GM19324 (cell line): ENCODE measurements around the gene RBBP8.
"Not testable (repeated sequence)": the region's sequence is repeated elsewhere in the genome, so short reads cannot be mapped to it uniquely, and the experiment has no call there.

ENCODE experiments used
- ATAC-seq: cut with Tn5 transposase; IDR thresholded peaks from one replicate; pipeline ENCODE4 v1.9.1; 2021; ENCODE audit warnings: mild to moderate bottlenecking, moderate library complexity; ENCODE audit not compliant: unreplicated experiment, low FRiP score

Gene RBBP8

DNA sequence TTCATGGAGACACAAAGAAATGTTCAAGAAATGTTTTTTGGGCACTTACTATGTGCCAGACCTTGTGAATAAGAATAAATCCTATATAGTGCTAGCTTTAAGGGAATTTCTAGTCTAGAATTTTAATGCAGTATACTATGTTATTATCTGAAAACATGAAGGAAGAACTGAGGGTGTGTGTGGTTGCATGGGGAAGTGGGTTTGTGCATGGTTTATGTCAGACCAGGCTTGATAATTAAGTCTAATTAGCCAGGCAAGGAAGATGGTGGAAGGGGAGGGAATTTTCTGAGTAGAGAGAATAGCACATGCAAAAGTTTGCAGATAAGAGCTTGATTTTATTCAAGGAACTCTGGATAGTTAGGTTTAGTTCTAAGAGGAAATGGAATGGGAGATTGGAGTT, 6.5 kb downstream of the RBBP8 start:
- no peak for ATAC-seq

GRCh38 chr18:22943847-22944246, 10.7 kb downstream of the RBBP8 start:
- no peak for ATAC-seq

DNA sequence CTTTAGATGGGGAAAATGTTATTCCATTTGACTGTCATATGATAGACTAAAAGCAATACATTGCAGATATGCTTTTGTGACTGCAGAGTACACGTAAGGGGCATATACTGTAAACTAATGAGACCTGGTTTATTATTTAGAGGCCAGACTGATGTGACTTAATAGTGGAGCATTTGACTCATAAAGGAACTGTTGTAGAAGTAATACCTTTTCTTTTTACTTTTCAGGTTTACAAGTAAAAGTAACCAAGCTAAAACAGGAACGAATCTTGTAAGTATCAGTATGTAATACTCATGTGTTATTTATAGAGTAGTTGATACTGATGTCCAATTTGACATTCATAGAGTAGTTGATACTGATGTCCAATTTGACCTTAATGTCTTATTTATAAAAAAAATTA, 13.1 kb downstream of the RBBP8 start:
- no peak for ATAC-seq

DNA sequence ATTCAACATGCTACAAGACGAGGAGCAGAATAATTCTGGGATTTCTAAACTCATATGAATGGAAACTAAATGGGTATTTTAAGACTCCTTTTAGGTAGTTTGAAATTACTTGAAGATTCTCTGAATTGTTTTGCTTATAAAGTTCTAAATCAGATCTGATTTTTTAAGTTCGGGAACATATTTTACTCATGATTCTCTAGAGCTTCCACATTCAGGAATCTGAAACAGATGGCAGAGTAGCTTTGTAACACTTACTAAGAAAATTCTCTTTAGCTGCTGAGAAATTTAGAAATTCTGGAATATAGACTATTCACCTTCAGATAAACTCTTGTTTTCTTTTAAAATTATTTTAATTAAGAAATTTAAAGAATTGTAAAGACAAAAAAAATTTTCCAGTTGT, 13.7 kb downstream of the RBBP8 start:
- no peak for ATAC-seq

DNA sequence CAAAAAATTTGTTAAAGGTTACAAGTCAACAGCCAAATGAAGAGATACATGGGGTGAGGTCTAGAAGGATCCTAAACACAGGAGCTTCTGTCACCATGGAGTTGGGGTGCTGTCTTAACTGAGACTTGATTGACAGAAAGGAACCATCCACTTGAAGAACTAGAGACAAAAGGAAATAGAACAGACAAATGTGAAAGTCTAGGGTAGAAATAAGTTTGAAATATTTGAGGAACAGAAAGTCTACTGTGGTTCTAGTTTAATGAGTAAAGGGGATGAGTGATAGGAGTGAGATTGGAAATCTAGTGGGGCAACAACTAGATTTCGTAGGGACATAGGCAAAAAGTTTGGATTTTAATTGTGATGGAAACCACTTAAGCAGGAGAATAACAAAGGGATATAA, 18.7 kb downstream of the RBBP8 start:
- ATAC-seq: no peak

DNA sequence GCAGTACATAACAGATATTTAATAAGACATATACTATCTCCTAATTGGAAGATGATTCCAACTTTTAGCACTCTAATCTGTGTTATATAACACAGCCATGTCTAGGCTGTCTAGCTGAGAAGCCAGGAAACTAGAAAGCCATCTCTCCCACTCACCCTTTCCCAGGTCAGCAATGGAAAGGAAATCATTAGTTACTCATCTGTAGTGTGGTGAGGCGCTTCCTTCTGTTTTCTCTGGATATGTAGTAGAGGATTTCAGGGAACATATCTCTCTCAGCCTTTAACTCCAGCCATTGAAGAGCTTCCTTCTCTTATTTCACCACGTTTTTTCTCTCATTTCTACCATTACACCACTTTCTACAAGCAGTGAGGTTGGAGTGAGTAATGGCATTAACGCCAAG, 19.4 kb downstream of the RBBP8 start:
- no peak for ATAC-seq

DNA sequence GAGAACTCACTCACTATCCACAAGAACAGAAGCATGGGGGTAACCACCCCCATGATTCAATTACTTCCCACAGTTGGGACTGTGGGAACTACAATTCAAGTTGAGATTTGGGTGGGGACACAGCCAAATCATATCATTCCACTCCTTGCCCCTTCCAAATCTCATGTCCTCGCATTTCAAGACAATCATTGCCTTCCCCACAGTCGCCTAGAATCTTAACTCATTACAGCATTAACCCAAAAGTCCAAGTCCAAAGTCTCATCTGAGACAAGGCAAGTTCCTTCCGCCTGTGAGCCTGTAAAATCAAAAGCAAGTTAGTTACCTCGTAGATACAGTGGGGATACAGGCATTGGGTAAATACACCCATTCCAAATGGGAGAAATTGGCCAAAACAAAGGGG, 20.9 kb downstream of the RBBP8 start:
- ATAC-seq: not testable (repeated sequence)

DNA sequence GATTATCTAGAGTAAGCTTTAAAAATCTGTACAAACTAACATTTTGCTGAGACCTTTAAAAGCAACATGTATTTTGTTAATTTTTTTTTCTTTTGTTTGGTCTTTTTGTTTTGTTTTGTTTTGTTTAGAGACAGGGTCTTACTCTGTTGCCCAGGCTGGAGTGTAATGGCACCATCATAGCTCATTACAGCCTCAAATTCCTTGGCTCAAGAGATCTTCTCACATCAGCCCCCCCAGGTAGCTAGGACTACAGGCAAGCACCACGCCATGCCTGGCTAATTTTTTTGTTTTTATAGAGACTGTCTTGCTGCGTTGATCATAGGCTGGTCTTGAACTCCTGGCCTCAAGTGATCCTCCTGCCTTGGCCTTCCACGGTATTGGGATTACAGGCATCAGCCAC, 23.1 kb downstream of the RBBP8 start:
- no peak for ATAC-seq

DNA sequence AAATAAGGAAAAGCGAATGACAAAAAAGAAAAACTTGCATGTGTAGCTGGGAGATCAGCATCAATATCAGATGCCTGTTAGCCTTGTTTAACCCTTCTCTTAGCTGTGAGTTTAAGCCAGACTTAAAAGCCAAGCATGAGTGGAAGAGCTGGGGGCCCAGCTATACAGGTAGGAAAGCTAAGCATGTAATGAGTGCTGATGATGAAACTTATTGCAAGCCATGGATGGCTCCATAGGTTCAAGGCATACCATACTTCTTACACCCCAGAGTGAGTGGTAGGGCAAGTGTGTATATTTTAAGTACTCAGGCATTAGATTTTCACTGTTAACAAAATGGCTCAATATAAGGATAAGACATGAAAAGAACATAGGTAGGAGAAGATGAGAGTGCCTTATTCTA, 28.0 kb downstream of the RBBP8 start:
- no peak for ATAC-seq

GRCh38 chr18:22962004-22962403, 28.9 kb downstream of the RBBP8 start:
- ATAC-seq: no peak

DNA sequence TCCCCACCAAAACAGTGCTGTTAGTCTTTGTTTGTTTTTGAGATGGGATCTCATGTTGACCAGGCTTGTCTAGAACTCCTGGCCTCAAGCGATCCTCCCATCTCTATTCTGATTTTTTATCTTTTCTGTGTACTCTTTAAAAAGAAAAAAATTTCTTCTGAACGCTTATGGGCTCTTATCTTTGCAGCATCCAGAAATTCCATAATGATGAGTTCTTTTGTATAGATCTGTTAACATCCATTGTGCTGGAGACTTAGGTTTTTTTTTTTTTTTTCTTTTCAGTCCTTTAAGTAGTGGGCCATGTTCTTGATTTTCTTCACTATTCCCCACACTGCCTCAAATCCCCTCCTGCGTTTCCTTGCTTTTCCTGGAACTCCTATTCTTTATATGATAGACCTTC, 31.0 kb downstream of the RBBP8 start:
- ATAC-seq: no peak

- no peak for ATAC-seq
These were observed 31.6 kb downstream of the RBBP8 start for GRCh38 chr18:22964722-22965121.

DNA sequence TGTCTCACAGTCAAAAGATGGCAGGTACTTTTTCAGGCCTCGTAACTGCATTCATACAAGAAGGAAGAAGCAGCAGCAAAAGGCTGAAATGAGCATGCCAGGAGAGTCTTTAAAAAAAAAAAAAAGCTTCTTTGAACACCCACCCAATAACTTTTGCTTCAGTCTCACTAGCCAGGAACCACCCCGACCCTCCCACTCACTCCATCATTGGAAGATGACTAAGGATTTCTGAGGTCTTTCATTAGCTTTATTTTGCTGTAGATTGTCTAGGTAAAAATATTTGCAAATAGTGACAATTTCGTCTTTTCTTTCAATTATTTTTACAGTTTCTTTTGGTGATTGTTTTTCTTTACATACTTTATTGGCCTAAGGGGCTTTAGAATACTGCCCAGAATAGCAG, 37.9 kb downstream of the RBBP8 start:
- no peak for ATAC-seq

DNA sequence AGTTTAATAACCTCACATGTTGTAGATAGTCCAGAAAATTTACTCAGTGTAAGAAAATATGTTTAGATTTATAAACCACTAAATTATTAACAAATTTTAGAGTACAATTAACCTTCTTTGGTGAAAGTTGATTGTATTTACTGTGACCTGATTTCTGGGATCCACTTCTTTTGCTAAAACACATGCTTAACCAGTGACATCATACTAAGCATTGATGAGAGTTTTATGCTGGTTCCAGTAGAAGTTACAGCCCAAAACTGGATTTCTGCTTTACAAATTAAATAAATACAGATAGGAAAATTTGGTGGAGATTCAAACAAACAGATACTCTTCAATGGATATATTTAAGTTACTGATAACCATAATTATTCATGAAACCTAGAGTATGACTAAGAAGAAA, 40.9 kb downstream of the RBBP8 start:
- no peak for ATAC-seq

DNA sequence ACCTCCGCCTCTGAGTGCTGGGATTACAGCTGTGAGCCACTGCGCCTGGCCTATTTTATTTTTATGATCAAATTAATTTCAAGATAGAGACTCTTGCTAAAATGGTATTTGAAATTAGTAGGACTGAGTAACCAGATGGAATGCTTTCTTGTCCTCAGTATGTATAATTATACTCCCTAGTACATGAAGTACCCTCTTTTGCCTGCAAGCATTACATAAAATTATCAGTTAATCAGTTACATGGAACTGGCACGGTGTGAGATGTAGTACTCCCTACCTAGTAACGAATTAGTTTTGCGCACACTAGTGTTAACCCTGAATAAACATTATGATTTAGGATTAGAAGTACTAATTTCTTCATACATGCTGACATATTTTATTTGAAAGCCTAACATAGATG, 41.6 kb downstream of the RBBP8 start:
- ATAC-seq: no peak

GRCh38 chr18:22975508-22975907, 42.4 kb downstream of the RBBP8 start:
- ATAC-seq: no peak

DNA sequence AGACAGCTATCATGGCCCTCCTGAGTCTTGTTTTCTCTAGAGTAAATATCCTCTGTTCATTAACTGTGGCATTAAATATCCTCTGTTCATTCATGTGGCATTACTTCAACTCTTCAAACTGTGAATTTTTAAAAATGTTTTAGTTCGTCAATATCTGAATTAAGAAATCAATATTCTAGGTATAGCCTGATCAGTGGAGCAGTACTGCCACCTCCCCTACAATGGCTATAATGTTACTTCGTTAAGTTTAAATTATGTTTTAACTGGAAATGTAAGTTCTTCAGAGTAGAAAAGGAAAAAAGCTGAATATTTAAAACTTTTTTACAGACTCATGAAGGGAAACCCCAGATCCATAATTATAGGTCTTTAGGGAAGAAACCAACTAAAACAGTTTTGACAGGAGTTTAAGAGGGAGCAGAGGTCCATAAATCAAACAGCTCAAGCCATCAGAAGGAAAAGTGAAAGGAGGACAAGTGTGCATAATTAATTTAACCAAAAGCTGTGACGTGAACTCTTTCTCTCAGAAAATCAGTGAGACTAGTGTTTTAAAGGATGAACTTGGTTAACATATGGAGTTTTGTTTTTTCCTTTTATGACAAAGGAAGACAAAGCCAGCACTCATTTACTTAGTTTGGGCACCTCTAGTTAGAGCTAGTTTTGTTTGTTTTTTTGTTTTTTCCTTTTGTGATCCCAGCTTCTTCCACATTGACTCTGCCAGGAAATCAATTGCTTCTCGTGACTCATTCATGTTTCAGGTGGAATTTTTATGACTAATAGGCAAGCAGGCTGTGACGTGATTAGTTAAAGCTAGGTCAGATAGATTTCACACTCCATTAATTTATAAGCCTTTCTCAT, 44.9 kb downstream of the RBBP8 start:
- no peak for ATAC-seq

DNA sequence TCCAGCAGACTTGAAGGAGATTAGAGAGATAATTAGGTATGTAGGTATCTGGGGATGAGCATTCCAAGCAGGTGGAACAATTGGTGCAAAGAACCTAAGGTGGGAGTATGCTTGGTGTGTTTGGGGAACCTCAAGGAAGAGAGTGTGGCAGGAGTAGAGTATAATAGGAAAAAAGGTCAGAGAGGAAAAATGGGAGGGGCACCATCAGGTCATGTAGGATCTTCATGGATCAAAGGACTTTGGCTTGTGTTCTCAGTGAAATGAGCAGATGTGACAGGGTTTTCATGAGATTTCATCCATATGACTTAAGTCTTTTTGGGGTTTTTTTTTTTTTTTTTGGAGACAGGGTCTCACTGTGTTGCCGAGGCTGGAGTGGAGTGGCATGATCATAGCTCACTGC, 47.3 kb downstream of the RBBP8 start:
- no peak for ATAC-seq

DNA sequence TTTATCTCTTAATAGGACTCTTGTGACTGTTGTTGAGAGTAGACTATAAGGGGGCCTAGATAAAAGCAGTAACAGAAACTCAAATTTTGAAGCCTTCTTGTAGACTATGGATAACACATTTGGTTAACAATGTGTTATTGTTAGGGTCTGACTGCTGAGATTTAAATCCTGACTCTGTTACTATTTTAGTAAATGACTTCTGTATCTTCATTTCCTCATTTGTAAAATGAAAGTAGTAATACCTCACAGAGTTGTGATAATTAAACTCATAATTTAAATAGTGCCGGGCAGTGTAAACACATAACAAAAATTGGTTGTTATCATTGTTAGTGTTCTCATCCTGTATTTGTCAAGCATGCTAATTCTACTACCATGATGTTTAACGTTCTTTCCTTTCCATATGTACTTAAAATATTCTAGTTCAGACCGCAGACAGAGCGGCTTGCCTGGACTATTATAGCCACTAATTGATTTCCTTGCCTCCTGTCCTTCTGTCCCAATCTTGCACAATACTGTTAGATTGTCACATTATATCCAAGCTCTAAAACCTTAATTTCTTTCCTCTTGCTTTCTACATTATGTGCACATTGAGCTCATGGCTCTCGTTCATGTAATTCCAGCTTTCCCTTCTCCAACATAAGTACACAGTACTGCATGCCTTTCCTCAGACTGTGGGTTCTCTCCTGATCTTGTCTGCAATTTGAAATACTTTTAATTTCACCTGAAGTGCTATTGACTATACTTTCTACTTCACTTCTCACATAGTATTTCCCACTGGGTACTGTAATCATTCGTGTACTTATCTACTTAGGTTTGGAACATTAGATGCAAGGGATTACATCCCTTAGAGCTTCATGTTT, 48.4 kb downstream of the RBBP8 start:
- no peak for ATAC-seq

- ATAC-seq: no peak
These were observed 50.0 kb downstream of the RBBP8 start for GRCh38 chr18:22983175-22983574.

- ATAC-seq: no peak
These were observed 52.1 kb downstream of the RBBP8 start for GRCh38 chr18:22985250-22985649.
